A204.1 (cell line): ENCODE data around the gene SYP.
"Not testable (repeated sequence)": the region's sequence is repeated elsewhere in the genome, so short reads cannot be mapped to it uniquely, and the experiment has no call there.

Experiments
- FAIRE-seq: peaks from 2 replicates; lab custom pipeline; 2012; peaks lifted over from hg19 to GRCh38; lab: Jason Lieb, UNC

The SYP gene

DNA sequence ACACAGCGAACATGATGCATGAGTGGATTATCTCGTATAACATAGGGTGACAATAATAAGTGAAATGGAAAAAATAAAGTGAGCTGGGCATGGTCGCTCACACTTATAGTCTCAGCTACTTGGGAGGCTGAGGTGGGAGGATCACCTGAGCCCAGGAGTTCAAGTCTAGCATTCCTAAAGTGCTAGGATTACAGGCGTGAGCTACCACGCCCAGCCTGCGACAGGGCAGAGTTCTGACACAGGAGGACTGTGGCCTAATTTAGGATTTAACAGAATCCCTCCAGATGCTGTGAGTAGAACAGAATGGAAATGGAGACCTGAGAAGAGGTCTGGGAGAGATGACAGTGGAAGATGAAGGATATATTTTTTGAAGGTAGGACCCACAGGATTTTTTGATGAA lies 10.4 kb downstream of the SYP start:
- no peak for FAIRE-seq

DNA sequence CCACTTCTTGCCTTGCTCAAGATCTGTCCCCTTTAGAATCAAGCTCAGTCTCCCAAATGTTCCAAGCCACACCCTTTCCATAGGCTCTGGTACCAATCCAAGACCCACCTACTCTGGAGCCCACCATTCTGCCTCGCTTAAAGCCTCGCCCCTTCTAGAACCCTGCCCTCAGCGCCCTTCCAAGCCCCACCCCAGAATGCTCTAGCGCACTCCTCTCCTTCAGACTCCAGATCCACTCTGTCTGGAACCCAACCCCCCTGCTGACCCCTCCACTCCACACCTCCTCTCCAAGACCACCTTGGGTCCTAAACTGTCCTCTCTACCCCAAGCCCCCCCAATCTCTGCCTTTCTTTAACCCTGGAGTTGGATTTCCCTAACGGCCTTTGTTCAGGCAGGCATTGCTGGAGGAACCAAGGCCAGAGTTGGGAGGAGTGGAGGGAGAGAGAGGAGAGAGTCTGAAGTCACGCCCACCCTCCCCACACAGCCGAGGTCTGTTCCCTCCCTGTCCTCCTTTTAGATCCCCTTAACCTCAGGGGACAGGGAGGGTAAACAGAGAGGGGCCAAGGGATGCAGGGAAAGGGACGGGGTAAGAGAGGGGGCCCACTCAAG lies 11.4 kb downstream of the SYP start:
- FAIRE-seq = no peak

DNA sequence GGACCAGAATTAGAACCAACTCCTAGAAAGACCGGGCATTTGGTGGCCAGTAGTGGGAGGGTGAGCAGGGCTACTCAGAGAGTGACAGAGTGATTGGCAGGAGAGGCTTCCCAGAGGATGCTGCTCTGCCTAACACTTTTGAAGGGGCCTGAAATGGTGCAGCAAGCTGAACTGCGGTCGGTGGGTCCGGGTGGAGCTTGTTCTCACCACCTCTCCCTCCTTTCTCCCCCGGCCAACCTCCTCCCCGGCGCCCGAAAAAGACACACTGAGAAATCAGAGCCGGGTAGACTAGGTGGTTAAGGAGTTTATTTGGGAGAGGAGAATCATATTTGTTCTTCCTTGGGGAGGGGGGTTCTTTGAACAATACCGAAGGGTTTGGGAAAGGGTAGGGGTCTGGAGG lies 12.5 kb downstream of the SYP start:
- no peak for FAIRE-seq

DNA sequence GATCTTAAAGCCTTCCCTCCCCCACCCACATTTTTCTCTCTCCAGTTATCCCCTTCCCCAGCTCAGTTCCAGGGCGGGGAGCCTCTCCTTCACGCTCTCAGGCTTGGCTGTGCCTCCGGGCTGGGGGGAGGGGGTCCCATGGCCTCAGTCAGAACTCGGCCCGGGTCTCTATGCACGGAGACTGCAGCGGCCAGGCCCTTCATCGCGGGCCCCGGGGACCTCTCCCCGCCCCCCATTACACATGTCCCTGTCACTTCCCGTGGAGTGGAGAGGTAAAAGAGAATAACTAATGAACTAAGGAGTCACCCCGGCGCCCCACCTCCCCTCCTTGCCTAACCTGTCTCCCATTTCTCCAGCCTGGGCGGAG lies 13.0 kb downstream of the SYP start:
- FAIRE-seq = no peak

DNA sequence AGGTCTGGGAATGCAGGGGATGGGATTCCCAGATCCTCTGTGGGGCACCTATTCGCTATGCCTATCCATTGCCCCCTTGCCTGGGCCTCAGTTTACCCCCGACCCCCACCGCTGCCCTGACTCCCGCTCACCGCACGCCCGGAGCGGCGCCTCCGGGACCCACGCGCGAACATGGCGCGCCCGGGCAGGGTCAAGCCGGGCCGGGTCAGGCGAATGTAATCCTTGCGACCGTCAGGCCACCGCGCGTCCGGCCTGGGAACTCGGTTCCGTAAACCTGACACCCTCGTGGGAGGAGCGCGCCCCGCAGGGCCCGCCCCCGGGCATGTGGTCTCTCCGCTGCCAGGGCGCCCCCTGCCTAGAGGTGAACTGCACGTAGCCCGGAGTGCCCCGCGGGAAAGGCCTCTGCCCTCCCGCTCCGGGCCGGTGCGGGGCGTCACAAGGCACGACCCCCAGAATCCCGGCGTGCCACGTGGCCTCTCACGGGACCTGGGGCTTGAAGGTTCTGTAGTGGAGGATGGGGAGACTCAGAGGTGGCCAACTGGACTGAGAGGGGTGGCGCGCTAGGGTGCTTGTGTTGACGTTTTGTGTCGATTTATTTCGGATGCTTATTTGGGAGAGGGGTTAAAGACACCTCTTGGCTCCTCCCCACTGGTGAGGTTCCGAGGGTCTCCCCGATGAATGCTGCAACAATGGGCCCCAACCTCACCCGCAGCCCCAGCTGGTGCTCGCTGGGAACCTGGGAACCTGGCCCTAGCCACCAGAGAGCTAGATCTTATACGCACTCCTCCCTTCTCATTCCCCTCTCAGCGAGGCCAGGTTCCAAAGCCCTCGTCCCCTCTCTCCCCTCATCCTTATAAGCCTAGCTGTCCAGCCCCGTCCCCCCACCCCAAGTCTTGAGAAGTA lies 13.6 kb downstream of the SYP start, which contains the start of gene PRICKLE3:
Gene PRICKLE3, minus strand, starts transcription at position 249 of the 903 bp plus-strand sequence. Its CDS starts 76 bp downstream, at position 173.
- no peak for FAIRE-seq

DNA sequence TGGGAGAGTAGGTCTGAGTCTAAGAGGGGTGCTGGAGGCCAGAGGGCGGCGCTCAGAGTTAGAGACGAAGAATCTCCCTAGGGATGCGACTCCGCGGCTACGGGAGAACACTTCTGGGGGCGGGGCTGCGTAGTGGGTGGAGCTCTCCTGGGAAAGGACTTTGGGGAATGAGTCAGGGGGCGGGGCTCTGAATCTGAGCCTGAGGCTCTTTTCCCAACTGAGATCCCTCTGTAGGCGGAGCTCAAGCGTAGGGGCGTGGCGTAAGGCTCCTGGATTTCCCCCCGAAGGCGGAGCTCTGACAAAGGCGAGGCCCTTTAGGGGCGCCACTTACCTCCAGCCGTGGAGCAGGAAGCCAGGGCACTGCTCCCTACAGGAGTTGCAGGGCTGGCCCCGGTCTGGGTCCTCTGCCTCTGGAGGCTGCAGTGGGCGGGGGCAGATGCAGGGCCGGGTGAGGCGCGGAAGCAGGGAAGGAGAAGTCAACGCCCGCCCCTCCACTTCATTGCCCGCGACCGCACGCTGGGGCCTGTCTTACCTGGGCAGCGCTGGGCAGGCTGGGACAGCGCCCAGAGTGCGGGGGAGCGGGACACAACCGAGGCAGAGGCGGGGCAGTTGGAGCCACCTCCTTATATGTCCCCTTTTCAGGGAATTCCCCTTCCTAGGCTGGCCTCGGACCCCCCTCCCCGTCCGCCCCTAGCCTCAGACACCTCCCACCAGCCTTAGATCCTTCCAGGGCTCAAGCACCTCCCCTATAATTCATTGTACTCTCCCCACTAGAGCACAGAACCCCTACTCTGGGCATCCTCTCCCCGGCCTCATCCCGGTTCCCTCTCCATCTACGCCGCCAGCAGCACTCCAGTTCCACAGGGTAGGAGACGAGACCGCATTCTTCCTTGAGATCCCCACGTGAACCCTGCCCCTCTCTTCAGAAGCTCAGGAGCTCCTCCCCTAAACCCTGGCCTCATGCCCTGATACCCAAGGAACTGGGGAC lies 15.4 kb downstream of the SYP start:
- FAIRE-seq = peak; percentile 52

DNA sequence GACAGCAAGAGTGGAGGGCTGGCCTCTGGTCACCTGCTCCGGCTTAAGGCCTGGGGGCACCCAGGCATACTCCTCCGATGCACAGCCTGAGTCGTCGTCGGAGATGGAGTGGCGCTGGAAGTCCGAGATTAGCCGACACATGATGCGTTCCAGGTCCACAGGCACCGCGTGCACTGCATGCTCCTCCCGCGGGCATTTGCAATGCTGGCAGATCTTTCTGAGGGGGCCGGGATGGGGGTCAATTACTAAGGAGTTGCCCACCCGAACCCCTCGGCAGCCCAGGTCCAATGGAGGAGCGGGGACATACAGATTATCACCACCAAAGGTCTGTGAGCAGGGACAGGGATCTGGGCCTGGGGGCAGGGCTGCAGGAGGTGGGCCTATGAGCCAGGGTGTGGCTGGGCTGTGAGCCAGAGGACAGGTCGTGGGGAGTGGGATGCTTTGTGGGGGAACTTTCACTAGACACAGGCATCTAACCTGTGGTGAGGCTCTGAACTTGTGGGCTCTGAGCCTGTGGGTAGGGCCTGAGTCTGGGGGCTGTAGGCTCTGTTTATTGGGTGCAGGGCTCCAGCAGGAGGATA lies 16.2 kb downstream of the SYP start:
- no peak for FAIRE-seq

DNA sequence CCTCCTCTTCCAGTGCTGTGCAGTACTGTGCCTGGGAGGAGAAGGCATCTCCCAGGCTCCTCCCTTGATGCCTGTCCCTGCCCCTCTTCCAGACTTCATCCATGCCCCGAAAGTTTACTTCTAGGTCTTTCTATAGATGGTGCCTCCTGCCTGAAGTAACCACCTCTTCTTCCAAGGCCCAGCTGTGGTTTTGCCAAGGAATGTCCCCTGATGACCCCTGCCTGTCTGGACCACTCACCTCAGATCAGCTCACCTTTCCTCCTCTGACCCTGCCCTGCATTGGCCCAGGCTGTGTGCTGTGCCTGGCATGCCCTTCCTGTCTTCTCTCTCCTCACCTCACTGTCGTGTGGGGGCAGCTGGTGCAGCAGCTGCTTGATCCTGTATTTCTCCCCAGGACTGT lies 20.6 kb downstream of the SYP start:
- FAIRE-seq = no peak

DNA sequence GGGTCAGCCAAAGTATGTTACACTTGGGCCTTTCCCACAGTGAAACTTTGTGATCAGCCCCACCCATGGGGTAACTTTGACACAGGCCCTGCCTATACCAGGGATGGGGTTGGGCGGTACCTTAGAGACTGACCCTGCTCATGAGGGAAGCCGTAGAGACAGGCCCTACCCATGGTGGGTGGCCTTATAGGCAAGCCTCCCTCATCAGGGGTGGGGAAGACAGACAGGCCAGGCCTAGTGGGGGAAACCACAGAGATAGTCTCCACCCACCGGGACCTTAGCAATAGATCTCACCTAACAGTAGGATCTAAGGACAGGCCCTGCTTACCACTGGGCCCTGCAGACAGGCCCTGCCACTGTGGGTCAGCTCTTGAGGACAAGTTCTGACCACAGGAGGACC lies 21.5 kb downstream of the SYP start:
- no peak for FAIRE-seq

DNA sequence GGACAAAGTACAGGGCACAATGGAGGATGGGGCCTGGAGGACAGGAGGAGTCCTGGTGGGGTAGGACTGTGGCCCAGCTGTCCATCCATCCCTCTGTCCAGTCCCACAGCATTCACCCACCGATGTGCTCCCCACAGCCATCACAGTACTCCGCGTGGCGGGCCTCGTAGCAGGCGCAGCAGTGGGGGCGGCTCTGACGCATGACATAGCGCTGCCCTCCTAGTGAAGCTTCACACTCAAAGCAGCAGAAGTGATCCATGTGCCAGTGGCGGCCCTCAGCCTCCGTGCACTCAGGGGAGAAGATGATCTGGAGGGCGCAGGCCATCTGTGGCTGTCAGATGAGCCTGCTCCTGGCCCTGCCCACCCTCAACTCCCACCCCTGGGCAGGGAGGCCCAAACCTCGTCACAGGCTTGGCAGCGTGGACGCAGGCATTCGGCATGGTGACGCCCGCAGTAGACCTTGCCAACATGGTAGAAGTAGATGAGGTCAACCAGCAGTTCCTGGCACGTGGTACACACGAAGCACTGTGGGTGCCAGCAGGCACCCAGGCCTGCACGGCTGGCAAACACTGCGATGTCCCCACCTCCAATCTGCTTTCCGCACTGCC lies 22.0 kb downstream of the SYP start:
- no peak for FAIRE-seq

DNA sequence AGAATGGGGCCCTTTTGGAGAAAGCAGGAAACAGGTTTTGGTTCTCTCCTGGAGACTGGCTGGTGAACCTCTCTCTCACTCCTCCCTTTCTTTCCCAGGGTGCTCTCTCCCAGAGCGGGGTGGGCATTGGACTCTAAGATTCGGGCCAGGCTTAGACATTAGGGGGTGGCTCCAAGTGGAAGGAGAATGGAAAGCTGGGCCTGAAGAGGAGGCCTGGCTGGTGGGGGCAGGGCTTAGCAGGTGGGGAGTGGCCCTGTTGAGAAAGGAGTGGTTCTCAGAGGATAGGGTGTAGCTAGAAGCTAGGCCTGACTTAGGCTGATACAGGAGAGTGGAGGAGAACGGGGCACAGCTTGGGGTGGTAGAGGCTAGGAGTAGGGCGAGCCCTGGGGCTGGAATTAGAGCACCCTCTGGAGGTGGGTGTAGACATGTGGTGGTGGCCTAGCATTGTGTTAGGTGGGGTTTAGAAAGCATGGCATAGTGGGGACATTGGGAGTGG lies 22.6 kb downstream of the SYP start:
- no peak for FAIRE-seq

DNA sequence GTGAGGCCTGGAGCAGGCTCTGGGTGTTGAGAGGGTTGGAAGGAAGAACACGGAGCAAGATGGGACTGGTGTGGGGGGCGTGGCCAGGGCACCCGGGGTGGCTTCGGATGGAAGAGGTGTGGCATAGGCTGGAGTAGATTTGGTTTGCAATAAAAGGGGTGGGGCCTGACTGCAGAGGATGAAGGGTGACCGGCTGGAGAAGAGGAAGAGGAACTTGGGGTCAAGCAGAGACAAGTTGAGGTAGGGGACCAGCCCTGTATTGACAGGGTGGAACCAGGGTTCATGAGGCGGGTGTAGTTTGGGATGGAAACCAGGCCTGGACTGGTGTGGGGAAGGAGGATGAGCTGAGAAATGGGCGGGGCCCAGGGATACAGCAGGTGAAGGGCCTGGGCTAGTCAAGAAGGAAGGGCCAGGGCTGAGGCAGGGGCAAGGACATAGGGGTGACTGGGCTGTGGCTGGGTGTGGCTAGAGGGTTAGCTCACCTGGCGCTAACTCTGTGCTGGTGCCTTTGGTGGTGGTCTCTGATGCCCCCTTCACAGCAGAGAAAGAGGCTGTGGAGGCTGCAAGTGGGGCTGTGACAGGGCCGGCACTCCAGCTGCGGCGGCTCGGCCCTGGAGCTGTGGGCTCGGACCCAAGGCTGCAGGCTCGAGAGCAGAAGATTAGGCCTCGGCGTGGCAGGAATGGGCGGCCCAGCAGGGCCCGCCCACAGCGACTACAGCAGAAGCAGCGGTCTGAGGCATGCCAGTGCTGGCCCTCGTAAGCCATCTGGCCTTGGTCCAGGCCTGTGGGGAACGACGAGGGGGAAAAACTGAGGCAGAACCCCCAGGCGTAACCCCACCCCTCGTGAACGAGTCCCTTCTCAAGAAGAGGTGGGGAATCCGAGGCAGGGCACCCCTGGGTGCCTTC lies 23.3 kb downstream of the SYP start:
- no peak for FAIRE-seq

DNA sequence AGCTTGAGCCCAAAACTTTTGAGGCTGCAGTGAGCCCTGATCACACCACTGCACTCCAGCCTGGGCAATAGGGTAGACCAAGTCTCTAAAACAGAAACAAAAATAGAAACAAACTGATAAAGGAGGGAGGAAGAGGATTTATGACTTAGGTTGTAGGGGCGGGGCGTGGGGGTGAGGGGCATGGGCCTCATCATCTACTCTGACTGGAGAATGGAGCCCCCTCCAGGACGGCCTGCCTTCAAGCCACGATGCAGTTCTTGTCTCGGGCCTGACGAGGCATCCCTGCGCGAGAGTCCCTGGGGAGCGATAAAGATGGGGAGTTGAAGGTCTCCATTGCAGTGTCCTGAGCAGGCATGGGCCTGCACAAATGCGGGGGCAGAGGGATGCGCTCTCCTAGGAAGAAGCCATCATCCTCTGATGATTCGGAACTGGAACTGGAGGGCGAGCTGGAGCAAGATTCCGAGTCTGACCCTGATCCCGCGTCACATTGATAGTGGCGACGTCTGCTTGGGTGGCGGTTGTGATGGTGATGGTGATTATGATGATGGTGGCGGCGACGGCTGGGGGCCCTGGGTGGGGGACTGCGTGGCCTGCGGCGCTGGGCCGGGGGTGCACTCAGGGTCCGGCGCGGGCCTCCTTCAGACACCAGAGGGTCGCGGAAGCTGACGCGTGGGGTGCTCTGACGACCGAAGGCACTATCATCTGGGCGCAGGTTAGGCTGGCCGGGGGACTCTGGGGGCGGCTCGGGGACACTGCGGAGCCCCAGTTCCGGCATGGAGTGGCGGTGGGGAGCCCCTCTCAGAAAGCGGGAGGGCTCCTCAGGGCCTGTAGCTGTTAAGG lies 24.3 kb downstream of the SYP start:
- no peak for FAIRE-seq

DNA sequence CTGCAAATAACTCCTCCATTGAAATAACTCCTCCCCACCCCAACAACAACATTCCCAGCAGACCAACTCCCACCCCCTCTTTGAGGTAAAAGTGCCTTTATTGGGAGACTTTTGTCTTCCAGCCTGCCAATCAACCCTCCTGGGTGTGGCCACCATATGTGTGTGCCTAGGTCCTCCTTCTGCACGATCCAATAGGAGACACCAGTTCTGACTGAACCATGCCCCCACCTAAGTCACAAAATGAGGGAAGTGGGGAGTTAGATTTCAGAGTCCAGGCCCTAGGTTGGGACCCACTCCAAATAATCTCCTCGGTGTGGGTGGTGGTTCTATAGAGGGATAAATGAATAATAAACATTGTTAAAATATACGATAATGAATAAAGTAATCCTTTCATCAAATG lies 25.3 kb downstream of the SYP start:
- FAIRE-seq = no peak

DNA sequence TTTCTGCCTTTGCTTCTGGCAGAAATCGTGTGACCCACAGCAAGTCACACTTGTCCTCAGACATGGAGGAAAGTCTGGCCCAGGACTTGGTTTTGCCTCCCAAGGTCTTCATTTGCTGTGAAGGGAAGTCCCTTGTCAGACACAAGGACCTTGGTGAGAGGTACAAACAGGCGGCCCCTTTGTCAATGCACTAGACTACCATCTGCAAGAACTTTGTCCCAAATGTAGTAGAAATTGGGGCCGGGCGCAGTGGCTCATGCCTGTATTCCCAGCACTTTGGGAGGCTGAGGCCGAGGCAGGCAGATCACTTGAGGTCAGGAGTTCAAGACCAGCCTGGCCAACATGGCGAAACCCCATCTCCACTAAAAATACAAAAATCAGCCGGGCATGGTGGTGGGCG lies 26.4 kb downstream of the SYP start:
- not testable (repeated sequence) for FAIRE-seq

DNA sequence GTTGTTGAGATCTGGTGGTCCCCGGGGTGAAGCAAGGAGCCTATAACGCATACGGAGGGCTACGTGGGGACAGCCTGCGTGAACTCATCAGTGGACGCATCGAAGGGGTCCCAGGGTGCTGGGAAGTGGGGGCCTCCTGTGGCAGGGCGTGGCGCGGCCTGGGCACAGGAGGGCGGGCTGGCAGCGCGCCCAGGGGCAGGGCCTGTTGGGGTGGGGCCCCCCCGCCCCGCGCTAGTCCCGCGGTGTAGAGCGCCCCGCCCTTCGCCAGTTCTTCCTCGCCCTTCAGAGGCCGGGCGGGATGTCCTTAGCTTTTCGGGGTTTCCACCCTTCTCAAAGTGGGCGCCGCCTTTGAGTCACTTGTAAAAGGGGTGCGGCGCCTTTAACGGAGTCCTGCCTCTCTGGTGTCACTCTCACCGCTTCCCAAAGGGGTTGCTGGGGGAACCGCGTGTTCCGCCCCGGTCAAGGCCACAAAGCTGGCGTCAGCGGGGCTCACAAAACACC lies 27.7 kb downstream of the SYP start:
- FAIRE-seq = no peak

DNA sequence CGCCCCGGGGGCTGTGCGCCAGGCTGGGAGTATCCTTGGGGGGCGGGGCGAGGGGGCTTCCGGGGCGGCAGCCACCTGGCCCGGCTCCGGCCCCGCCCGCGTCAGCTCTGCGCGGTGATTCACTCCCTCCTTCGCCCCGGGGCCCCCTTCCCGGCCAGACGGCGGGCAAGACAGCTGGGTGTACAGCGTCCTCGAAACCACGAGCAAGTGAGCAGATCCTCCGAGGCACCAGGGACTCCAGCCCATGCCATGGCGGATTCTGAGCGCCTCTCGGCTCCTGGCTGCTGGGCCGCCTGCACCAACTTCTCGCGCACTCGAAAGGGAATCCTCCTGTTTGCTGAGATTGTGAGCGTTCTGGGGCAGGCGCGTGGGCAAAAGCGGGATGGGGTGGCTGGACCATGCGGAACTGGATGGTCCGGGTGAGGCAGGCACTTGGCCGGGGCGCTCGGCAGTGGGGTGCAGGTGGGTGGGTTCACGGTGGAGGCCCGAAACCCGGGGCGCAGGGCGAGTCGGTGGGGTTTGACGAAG lies 28.2 kb downstream of the SYP start, which contains the start of gene PLP2:
Gene PLP2, plus strand, starts transcription at position 147 of the 528 bp plus-strand sequence. Its CDS starts 103 bp downstream, at position 250.
- no peak for FAIRE-seq

DNA sequence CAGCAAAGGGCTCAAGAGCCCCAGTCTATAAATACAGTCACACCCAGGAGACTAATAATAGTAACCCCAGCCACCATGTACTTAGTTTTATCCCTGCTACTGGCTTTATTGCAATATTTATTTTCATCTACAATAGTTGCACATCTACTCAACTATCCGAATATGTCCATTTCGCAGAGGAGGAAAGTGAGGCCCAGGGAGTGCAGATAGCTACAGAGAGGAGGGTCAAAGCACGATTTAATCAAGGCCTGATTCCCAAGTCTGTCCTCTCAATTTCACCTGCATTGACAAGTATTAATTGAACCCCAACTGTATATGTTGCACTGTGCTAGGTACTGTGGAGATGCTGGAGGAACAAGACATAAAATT lies 32.3 kb downstream of the SYP start:
- FAIRE-seq = no peak
